ENCODE data around the gene HADH.

GRCh38 chr4:108051343-108051742 lies 61.7 kb downstream of the HADH start:
- TF ChIP-seq POLR2AphosphoS5 (IDR thresholded peaks at IDR 0.05; ENCODE audit: low read depth, low read length) (no peak), TAF1 (IDR thresholded peaks at IDR 0.05; ENCODE audit: borderline replicate concordance, insufficient read depth, low read length) (no peak), FOXP2 (optimal IDR thresholded peaks at IDR 0.05; ENCODE audit: borderline replicate concordance, extremely low read depth, extremely low read length, insufficient read depth) (no peak), SIN3A (IDR thresholded peaks at IDR 0.05; ENCODE audit: borderline replicate concordance, insufficient read depth, low read length) (no peak), REST (IDR thresholded peaks at IDR 0.05; ENCODE audit: insufficient read depth in 1 of 2, low read depth in 2 of 2, low read length in 2 of 2) (no peak)
